Measurements from ENCODE around the gene DPP4. TPM values are rescaled to one million over a fixed set of nuclear protein-coding genes. Genes with fewer than 3 reads are reported as not detected.

Gene DPP4
- total RNA-seq, 1 experiment from 2014 or later = not detected

DNA sequence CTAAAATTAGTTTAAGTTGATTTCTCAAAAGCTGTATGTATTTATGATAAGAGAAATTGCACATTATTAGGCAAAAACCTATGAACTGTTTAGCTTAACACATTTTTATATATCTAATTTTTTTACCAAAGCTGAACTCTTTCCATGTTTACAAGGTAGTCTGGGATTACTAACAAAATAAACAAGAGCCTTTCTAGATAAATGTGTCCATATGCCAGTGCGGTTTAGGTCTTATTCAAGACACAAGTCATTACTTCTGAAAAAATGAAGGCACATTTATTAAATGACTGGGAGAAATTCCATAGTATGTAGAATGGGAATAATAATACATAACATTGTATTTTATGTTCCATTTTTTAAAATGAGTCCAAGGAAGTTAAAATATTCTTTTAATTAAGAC is 82.0 kb downstream of the DPP4 start:
- DNase-seq (ENCODE audit: low read depth) = no peak

DNA sequence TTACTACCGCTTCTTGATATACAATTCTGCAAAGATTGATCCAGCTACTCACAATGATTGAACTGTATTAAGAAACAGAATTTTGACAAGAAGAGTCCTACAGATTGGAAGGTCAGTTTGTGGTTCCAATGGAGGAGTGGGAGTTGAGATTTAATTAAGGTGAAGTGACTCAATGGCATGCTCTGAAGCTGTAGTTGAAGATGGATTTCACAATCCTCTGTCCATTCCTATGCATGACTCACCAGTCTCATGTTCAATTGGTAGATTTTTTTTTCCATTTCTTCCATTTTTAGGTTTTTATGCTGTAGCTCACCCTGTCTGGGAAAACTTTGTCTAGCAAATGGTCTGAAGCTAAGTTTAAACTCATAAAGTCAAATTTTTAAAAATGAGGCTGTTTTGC is 83.3 kb downstream of the DPP4 start:
- peak; percentile 90 for DNase-seq (ENCODE audit: low read depth)

DNA sequence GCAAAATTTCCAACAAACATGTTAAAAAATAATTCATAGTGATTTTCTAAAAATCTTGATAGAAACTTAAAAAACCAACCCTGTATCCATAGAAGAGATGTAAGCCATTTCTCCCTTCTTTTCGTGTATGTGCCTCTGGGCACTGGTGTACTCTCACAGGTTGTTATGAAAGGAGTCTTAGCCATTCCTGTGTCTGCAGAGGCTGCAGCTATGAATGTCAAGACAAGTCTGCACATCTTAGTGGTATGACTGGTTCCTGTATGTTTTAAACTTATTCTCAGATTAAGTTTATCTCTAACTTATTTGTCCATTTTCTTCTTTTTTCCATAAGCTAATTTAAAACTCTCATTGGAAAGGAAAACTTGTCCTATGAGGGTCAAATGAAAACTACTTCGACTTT is 84.0 kb downstream of the DPP4 start:
- no peak for DNase-seq (ENCODE audit: low read depth)

DNA sequence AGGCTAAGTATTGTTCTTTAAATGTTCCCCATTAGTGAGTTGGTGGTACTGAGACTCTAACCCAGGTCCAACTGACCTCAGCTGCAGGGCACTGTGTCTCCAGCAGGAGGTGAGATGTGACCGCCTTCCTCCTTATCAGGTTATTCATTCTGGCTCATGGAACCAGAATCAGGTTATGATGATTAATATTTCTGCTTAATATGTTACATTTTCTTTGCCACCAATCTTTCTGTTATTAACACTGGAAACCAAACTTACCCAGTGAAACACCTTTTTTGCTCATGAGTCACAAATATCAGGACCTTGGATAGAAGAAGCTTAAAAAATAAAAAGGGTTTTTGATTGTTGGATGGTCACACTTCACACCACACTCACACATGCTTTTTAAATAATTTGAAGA is 85.4 kb downstream of the DPP4 start:
- DNase-seq (ENCODE audit: low read depth) = no peak

DNA sequence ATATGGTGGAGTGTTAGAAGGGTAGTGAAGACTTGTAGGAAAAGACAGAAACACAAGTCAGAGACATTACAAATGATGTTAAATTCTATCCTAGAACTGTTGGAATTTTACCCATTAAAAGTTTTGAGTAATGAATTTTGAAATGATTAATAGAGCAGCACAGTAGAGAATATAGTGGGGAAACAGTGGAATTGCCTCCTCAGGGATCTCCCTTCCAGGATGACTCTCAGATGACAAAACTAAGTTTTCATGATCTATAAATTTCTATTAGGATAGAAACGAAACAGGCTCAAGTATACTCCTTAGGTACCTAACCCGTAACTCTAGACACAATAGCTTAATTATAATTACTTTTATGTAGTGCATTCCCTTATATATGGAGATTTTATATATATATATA is 86.7 kb downstream of the DPP4 start:
- DNase-seq (ENCODE audit: low read depth) = no peak

DNA sequence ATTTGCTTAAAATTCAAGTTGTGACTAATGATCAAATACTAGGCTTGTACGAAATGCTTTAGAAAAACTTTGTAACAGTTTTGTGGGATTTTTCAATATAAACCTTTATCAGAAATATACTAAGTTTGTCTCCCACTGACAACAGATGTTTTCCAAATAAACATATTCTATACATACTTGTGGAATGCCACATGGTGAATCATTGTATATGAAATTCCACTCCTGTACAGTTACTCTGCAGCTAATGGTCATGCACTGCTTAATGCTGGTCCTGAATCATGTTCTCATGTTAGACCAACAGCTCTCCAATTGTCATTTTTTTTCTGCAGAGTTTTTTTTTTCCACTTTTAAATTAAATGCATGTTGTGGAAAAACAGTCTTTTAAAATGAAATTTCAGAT is 90.1 kb downstream of the DPP4 start:
- DNase-seq (ENCODE audit: low read depth) = peak; percentile 33

DNA sequence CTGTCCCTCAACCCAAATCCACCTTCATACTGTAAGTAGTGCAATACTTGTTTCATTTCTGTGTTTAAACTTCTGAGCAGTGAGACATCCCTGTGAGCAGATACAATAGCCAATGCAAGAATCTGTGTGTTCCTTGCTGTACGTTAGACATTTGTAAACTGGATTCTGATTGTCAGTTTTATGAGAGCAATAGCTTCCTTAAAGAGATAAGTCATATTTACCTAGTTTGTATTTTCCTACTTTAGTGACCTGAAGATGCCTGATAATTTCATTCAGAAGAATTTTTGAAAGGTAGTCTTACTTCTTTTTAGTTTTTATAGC is 90.7 kb downstream of the DPP4 start:
- DNase-seq (ENCODE audit: low read depth) = no peak

DNA sequence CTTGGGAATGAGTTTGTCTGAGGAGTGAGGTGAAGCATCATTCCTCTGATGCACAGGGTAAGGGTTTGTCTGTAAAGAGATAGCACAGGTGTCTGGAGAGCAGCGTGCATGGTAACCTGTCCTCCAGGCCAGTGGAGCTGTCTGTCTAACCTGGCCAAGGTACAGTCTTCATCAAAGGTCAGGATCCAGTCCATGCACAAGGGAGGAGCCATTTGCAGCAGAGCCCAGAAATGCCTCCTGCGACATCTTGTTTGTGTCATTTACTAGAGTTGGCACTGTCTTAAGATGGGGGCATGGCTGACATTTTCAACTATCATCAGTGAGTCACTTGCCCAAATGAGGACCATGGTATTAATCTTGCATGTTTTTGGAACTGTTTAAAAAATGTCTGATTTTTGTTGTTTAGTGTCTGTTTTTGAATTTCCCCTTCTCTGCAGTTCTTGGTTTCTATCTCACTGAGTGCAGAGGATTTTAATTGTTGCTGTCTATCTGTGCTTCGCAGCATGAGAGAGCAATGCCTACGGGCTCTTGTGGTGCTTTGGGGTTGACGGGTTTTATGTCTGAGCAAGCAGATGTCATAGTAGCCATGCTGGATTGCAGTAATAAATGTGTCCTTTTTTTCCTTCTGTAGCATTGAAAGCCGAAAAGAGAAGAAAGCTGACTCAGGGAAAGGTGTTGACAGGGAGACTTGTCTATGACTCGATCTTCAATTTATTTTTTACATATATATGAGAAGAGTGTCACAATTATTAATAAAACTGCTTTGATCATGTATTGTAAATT is 91.3 kb downstream of the DPP4 start:
- DNase-seq (ENCODE audit: low read depth) = no peak

DNA sequence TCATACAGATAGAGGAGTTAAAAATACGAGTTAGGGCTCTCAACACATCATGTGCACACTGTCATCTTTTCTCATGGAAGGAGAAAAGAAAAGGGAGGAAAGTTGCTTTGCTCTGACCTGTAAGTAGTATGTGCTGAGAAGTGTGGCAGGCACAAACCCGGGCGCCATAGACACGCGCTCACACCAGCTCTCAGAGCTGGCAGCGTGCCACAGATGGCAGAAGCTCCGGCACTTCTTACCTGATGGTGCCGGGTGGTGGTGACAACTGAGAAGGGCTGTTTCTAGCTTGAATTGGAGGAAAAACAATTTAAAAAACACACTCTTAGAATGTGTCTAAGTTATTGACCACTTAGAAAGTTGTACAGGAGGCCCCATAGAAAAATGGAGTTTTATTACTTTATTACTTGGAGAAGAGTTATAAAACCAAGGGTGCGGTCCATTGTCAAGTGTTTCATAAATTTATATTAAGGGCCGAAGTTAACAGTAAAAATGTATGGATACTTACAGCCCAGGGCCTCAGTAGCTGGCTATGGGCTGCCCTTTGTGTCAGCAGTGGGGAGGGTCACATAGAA is 92.2 kb downstream of the DPP4 start:
- DNase-seq (ENCODE audit: low read depth) = no peak

DNA sequence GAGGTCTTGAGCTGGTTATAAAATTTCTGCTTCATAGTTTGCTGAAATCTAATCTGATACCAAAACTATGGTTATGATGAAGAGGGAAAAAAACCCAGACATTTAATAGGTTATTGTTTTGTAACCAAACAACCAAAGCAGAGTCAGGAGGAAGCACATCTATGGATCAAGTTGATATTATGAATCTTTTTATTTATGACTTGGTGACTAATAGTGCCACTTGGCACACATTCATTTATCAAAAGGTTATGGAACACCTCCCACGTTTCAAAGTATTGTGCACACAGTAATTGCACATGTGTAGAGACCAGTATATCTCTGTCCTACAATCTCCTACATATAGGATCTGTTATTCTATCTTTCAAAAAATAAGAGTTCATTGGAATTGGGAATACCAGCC is 93.0 kb downstream of the DPP4 start:
- no peak for DNase-seq (ENCODE audit: low read depth)

DNA sequence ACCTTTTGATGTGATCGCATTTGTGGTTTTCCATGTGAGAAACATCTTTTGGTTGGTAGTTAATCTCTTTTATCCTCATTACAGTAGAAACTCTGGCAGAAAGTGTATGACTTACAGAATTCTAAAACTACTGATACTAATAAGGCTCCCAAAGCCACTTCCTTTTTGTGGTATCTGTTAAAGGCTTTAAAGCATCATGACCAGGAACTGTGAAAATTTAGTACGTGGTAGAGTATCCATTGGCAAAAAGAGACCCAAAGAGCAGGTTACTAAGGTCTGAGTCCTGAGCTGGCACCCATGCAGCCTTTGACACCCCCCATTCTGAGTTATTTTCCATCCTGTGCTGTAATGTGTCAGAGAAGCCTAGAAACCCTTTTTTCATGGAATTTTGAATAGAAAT is 94.5 kb downstream of the DPP4 start:
- no peak for DNase-seq (ENCODE audit: low read depth)

DNA sequence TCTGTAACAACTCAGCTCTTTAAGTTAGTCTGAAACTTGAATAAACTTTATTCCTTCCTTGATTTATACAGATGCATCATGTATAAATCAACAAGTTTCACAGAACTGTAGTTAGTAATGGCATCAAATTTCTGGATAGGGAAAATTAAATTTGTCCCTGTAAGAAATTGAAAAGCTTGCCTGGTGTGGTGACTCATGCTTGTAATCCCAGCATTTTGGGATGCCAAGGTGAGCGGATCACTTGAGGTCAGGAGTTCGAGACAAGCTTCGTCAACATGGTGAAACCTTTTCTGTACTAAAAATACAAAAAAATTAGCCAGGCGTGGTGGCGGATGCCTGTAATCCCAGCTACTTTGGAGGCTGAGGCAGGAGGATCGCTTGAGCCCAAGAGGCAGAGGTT is 96.1 kb downstream of the DPP4 start:
- peak; percentile 41 for DNase-seq (ENCODE audit: low read depth)

DNA sequence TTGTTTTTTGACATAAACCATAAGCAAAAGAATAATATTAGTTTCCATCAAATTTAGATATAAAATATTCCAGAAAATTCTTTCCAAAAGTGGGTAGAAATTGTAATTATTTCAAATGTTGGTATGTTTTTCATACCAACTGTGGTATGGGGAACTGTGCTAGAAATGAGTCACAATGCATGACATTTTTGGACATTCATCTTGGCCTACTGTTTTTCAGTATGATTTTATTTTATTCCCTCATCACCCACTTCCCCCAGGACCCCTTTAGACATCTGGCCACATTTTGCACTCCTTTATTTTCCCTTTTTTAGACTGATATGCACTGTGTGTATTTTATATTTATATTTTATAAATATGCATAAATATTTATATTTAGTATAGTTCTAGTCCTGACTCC is 97.1 kb downstream of the DPP4 start:
- DNase-seq (ENCODE audit: low read depth) = no peak

DNA sequence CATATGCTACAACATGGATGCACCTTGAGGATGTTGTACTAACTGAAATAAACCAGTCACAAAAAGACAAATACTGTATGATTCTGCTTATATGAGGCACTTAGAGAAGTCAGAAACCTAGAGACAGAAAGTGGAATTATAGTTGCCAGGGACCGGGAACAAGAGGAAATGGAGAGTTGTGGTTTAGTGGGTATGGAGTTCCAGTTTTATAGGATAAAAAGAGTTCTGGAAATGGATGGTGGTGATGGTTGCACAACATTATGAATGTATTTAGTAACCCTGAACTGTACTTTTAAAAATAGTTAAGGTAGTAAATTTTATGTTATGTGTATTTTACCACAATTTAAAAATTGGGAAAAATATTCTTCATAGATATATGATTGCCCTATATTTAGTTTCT is 97.7 kb downstream of the DPP4 start:
- DNase-seq (ENCODE audit: low read depth) = no peak

DNA sequence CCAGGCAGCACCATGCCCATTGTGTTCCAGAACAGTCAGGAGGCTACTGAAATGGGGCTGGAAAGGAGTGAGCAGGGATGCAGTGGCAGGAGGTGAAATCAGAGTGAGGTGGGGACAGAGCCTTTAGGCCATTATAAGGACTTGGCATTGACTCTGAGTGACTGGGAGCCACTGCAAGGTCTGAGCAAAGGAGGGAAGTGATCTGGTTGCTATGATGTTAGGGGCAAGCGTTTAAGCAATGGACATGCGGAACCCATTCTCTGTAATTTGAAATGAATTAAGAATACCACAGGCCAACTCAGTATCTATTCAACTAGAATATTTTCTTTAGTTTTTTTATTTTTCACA is 98.2 kb downstream of the DPP4 start:
- no peak for DNase-seq (ENCODE audit: low read depth)

DNA sequence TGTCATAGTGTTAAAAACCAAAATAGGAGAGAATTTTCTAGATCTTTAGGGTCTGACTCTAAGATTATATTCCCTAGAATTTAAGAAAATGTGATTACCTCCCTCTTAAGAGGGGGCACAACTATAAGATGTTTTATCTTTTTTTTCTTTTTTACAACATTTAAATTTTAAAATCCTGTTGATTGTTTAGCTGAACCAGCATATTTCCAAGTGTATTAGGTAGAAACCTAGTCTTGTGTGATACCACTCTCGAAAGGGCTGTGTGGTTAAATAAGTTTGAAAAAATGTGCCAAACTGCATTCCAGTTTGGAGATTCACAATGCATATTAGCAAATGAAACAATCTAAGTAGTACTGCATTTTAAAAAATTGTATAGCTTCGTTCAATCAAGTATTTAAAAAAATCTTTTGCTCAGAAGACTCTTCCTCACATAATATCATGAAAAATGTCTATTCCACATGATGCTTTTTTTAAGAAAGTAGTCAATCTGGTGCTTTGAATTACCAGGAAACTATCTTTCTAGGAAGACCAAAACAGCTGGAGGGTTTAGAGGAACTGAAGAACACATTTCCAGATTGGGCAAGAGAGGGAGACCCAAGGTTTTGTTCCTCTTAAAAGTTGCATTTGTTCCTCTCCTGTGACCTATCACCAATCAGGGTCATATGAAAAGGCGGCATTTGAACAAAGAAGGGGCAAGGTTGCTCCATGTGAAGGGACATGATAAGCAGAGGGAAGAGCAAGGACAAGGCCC is 98.8 kb downstream of the DPP4 start:
- DNase-seq (ENCODE audit: low read depth) = no peak

DNA sequence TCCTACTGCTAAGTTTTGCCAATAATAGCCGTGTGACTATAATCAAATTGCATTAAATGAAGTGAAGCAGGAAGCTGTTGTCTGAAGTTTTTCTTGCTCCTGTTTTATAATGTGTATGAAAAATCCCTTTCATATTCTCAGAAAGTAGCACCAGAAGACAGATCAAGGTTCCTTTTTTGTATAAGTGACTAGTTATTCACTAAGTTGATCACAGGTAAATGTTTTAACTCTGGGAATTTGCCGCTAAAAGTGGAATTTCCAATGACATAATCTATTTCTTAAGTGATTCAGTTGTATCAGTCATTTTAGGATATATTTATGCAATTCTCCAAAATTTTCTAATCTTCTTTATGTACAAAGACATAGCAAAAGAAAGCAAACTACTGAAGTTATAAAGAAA is 99.6 kb downstream of the DPP4 start:
- DNase-seq (ENCODE audit: low read depth) = no peak

DNA sequence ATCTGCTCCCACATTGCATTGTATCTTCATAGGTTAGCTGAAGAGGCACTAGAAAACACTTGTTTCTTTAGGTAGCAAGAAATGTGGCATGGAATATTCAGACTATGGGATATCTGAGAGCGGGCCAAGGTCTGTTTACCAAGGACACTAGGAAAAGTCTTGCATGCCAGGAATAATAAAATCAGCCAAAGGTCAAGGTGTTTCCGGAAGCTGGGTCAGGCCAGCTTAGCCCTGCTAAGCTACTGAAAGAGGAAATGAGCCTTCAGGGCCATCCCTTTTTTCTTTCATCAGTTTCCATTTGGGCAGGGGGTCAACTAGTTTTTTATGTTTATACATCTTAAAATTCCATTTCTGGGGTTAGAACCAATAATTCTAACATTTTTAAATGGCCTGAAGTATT is 101.1 kb downstream of the DPP4 start:
- DNase-seq (ENCODE audit: low read depth) = no peak

DNA sequence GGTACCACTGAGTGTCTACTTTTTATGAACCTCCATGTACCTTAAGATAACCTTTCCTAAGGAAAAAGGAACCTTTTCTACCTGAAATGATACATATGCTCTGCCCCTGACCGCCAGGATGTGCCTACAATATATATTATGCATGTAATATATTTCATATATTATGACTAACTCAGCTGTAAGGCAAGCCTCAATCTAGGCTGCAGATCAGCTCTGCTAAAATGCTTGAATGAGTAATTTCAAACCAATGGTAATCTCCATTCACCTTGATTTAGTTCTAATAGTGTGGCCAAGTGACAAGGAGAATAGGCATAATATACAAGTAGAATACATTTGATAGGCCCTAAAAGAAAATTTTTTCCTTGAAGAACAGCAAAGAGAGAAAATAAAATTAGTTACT is 101.8 kb downstream of the DPP4 start:
- no peak for DNase-seq (ENCODE audit: low read depth)

DNA sequence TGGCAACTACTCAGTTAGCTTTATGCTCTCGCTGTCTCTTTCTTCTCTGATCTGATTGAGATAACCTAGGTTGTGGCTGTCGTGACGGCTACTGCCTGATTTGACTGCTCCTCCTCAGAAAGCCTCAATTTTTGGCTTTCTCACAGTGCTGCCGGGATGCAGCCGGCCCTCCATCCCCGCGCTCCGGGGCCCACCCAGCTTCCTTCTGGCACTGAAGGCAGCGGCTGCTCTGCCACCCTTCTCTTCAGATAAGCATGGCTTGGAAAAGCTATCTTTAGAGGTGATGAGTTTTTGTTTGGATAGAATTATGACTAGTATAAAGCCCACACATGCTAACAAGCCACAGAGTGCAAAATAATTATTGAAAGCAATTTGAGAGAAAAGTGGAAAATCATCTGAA is 102.5 kb downstream of the DPP4 start:
- no peak for DNase-seq (ENCODE audit: low read depth)

DNA sequence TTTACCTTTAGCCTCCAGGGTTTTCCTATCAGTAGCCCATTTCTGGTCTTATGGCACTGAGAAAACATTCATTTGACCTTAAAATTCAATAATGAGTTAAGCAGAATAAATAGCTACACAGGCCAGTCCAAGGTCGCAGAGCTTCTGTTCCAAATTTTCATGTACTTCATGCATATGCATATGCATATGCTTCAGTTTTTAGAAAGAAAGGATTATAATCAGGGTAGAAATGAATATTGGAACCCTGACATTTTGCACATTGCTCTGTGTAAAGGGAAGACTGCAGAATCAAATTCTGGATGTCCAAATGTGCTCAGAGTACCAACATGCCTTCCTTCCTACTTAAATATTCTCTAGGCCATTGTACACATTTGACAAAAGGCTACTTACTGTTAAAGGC is 104.9 kb downstream of the DPP4 start:
- DNase-seq (ENCODE audit: low read depth) = no peak

DNA sequence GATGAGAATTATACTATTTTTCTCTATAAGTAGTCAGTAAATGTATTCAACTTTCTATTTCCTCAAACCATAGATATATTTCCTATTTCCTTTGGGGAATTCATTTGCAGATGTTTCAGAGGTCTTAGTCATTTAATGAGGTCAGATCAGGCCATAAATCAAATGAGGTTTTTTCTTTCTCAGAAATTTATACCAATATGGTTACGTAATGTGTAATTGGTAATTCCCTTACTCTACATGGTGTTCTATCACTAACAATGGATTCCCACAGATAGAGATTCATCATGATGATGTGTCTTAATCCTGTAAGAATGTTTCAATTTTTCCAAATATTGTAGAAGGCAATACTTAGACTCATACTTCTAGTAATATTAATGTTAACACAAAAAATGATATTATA is 108.0 kb downstream of the DPP4 start:
- peak; percentile 44 for DNase-seq (ENCODE audit: low read depth)

DNA sequence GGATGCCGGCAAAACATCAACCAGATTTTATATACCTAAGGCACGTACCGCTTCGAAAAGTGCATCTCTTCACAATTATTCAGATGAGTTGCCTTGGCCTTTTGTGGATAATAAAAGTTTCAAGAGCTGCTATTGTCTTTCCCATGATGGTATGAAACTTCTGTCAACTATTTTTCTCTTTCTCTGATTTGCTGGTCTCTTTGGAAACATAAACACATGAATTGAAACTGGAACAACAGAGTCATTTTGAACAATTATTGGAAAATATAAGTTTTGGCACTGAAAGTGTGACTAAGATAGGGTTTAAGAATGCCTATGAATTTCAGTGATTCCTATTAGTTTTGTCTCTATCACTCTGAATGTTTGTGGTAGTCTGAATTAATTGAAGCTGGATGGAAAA is 109.9 kb downstream of the DPP4 start:
- no peak for DNase-seq (ENCODE audit: low read depth)
